HG03378 (cell line): ENCODE data around the gene VWC2.

Experiments
- ATAC-seq: cut with Tn5 transposase; IDR thresholded peaks from one replicate; pipeline ENCODE4 v1.9.1; 2021; ENCODE audit warnings: mild to moderate bottlenecking, moderate library complexity; ENCODE audit not compliant: unreplicated experiment

VWC2 gene

GRCh38 chr7:49927631-49928030 is 154.2 kb downstream of the VWC2 start:
- no peak for ATAC-seq

- no peak for ATAC-seq
Measured at GRCh38 chr7:49928787-49929186, 155.3 kb downstream of the VWC2 start.

GRCh38 chr7:49931627-49932026 is 158.2 kb downstream of the VWC2 start:
- no peak for ATAC-seq

GRCh38 chr7:49937608-49938007 is 164.2 kb downstream of the VWC2 start:
- no peak for ATAC-seq
